ENCODE data around the gene PRKCE. TPM values are rescaled to one million over a fixed set of nuclear protein-coding genes. Genes with fewer than 3 reads are reported as not detected.

The PRKCE gene
- total RNA-seq, 1 experiment from 2014 or later: 14.8 TPM

- no peak for TF ChIP-seq ZBTB33 (IDR thresholded peaks at IDR 0.05; ENCODE audit: extremely low read depth, insufficient replicate concordance, low read length)
- TF ChIP-seq ZFX (IDR thresholded peaks at IDR 0.05): no peak
- no peak for TF ChIP-seq JUND (IDR thresholded peaks at IDR 0.05)
- TF ChIP-seq SP1 (IDR thresholded peaks at IDR 0.05; ENCODE audit: low read depth): no peak
Observed at GRCh38 chr2:46067062-46067461, 415.6 kb downstream of the PRKCE start (continued).

DNA sequence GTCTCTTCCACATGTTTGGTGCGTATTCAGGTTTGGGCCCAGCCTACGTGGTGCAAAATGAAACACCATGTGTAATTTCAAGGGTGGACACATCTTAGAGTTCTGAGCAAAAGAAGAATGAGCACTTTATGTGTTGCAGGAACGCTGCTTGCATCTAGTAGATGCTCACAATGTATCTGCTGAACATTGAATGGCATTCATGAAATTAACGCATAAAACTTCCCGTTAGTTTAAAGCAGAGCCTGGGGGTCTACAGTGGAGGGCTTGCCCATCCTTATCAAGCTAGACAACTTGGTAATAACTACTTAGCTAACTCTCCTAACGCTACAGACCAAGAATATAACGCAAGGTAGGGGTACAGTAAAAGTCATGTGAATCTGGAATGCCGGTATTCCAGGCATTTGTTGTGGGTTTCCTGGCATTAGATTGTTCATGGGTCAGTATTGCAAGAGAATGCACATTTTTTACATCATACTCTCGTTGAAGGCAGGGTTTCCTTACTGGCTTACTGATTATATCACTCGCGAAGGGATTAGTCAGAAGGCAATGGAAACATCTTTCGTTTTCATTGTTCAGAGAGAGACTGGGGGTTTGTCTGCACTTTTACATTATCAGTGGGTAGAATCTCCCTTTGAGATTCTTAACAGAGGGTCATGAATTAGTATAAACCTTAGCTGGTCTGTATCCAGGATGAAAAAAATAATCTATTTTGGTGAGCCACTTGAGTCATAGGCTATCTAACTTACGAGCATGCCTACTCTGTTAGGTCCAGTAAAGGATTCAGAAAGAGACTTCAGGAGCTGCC is 416.2 kb downstream of the PRKCE start:
- BruUV-seq (replicated peaks): no TSS peak
- no peak overlapping the region for H3K4me3 ChIP-seq (replicated peaks in 1 of 2; ENCODE audit: low read depth in 1 of 2, low read length in 2 of 2)
- H3K4me2 ChIP-seq (ENCODE audit: low read length): no peak overlapping the region

More for the DNA sequence above, 416.2 kb downstream of the PRKCE start:
- Histone ChIP-seq H2AFZ (ENCODE audit: low read depth, low read length, poor library complexity, severe bottlenecking) (no peak overlapping the region), H3K9me3 (ENCODE audit: control insufficient read depth in 1 of 2, insufficient read depth in 1 of 2, low read depth in 1 of 2, low read length in 2 of 2) (no peaks in the 10 kb centered on the region), H3K79me2 (ENCODE audit: insufficient read depth, low read length) (no peaks in the 10 kb centered on the region), H3K36me3 (ENCODE audit: control insufficient read depth in 1 of 2, insufficient read depth in 2 of 2, low read length in 2 of 2) (no peaks in the 10 kb centered on the region), H3K27ac (ENCODE audit: low read depth, low read length) (no peak overlapping the region), H3K27me3 (ENCODE audit: insufficient read depth, low read length) (no peaks in the 10 kb centered on the region), H3K4me1 (ENCODE audit: control insufficient read depth in 1 of 2, insufficient read depth in 2 of 2, low read length in 2 of 2) (peaks cover 0 to 2% of the 10 kb centered on the region in 2 experiments; a peak in 1 of 4 replicates), H4K20me1 (ENCODE audit: insufficient read depth) (no peaks in the 10 kb centered on the region), H3K9me2 (ENCODE audit: insufficient read depth) (no peaks in the 10 kb centered on the region), H3K9ac (ENCODE audit: low read length) (no peak overlapping the region)
- ChIA-PET RAD21 (ENCODE audit: low non-redundant PET in 1 of 2, low total read pairs in 2 of 2, uncharacterized antibody in 2 of 2, unreplicated experiment in 2 of 2) (no interaction called here), POLR2A (no interaction called here), CTCF (no interaction called here)
- no peak for ATAC-seq
- DNase-seq (ENCODE audit: low read depth, low spot score): no peak
- intact Hi-C loops (cut with micrococcal nuclease): no loop called here
- TF ChIP-seq CEBPB (IDR thresholded peaks at IDR 0.05; ENCODE audit: low read depth) (peak; percentile 65), ZBTB33 (IDR thresholded peaks at IDR 0.05; ENCODE audit: extremely low read depth, insufficient replicate concordance, low read length) (no peak)
